Measurements from ENCODE around the gene CREBBP. TPM values are rescaled to one million over a fixed set of nuclear protein-coding genes. Genes with fewer than 3 reads are reported as not detected.

CREBBP gene
- total RNA-seq, 1 donor from 2014 or later: 53.0 TPM

DNA sequence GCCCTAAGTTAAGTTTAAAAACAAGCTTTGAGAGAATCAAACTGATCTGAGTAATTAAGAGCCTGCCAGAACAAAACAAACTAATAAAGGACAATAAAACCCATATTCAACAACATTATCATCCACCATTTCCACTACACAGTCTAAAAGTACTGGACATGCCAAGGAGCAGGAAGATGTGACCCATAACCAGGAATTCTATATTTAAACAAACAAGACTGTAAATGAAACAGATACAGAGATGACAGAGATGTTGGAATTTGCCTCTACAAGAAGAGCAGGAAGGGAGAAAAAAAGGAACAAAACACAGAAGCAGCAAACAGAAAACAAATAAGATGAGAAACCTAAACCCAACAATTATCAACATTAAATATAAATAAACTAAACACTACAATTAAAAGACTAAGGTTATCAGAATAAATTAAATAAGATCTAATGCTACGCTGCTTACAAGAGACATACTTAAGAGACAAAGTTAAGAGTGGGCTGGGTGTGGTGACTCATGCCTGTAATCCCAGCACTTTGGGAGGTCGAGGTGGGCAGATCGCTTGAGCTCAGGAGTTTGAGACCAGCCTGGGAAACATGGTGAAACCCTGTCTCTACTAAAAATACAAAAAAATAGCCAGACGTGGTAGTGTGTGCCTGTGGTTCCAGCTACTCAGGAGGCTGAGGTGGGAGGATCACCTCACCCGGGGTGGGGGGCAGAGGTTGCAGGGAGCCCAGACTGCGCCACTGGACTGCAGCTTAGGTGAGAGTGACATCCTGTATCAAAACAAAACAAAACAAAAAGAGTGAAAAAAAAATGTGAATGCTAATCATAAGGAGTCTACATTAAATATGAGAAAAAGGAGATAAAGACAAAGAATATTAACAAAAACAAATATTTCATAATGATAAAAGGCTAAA lies 50.6 kb downstream of the CREBBP start:
- Histone ChIP-seq H3K36me3 (ENCODE audit: insufficient read depth, low read length) (no peaks in the 10 kb centered on the region), H4K20me1 (ENCODE audit: insufficient read depth, low read length) (peaks cover 97% of the 10 kb centered on the region), H3K4me2 (ENCODE audit: low read length) (no peak overlapping the region), H3K4me1 (ENCODE audit: insufficient read depth, low read length) (peaks cover 7% of the 10 kb centered on the region), H3K79me2 (ENCODE audit: insufficient read depth, low read length) (peaks cover 96% of the 10 kb centered on the region), H3K9me3 (ENCODE audit: insufficient read depth, low read depth, low read length) (no peaks in the 10 kb centered on the region), H3K27ac (ENCODE audit: low read depth, low read length) (no peak overlapping the region), H3K27me3 (ENCODE audit: insufficient read depth, low read length) (no peaks in the 10 kb centered on the region), H3K9ac (ENCODE audit: low read length) (no peak overlapping the region), H2AFZ (ENCODE audit: low read depth, low read length) (no peak overlapping the region), H3K4me3 (ENCODE audit: insufficient read depth, low read depth, low read length) (no peak overlapping the region)
- no peak overlapping the region for H3K4me3 Mint-ChIP-seq (ENCODE audit: unreplicated experiment)
- H3K36me3 Mint-ChIP-seq (ENCODE audit: low read depth, unreplicated experiment): peaks cover 6% of the 10 kb centered on the region
- H3K27ac Mint-ChIP-seq (ENCODE audit: unreplicated experiment): peak overlapping the region; percentile 84
- no peak for FAIRE-seq
- no peak for TF ChIP-seq EZH2 (IDR thresholded peaks at IDR 0.05; ENCODE audit: insufficient read depth, low read length)
- TF ChIP-seq, protein P1, sequence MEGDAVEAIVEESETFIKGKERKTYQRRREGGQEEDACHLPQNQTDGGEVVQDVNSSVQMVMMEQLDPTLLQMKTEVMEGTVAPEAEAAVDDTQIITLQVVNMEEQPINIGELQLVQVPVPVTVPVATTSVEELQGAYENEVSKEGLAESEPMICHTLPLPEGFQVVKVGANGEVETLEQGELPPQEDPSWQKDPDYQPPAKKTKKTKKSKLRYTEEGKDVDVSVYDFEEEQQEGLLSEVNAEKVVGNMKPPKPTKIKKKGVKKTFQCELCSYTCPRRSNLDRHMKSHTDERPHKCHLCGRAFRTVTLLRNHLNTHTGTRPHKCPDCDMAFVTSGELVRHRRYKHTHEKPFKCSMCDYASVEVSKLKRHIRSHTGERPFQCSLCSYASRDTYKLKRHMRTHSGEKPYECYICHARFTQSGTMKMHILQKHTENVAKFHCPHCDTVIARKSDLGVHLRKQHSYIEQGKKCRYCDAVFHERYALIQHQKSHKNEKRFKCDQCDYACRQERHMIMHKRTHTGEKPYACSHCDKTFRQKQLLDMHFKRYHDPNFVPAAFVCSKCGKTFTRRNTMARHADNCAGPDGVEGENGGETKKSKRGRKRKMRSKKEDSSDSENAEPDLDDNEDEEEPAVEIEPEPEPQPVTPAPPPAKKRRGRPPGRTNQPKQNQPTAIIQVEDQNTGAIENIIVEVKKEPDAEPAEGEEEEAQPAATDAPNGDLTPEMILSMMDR (IDR thresholded peaks at IDR 0.05; ENCODE audit: insufficient read depth, low read depth, low read length): no peak
- no peak for DNase-seq (ENCODE audit: low read depth)
- H3K27me3 Mint-ChIP-seq (ENCODE audit: low read depth, unreplicated experiment): no peaks in the 10 kb centered on the region
- H3K4me1 Mint-ChIP-seq (ENCODE audit: low read depth, unreplicated experiment): peaks cover 24% of the 10 kb centered on the region
- peaks cover 6% of the 10 kb centered on the region for H3K9me3 Mint-ChIP-seq (ENCODE audit: unreplicated experiment)

- Histone ChIP-seq H4K20me1 (ENCODE audit: insufficient read depth, low read length) (peaks cover 98% of the 10 kb centered on the region), H3K4me1 (ENCODE audit: insufficient read depth, low read length) (peaks cover 34% of the 10 kb centered on the region), H3K4me3 (ENCODE audit: insufficient read depth, low read depth, low read length) (no peak overlapping the region), H3K4me2 (ENCODE audit: low read length) (no peak overlapping the region), H2AFZ (ENCODE audit: low read depth, low read length) (no peak overlapping the region), H3K9me3 (ENCODE audit: insufficient read depth, low read depth, low read length) (no peaks in the 10 kb centered on the region), H3K27ac (ENCODE audit: low read depth, low read length) (no peak overlapping the region), H3K27me3 (ENCODE audit: insufficient read depth, low read length) (no peaks in the 10 kb centered on the region), H3K79me2 (ENCODE audit: insufficient read depth, low read length) (peaks cover 97% of the 10 kb centered on the region), H3K9ac (ENCODE audit: low read length) (no peak overlapping the region), H3K36me3 (ENCODE audit: insufficient read depth, low read length) (no peaks in the 10 kb centered on the region)
- Mint-ChIP-seq H3K9me3 (ENCODE audit: unreplicated experiment) (peaks cover 1% of the 10 kb centered on the region), H3K36me3 (ENCODE audit: low read depth, unreplicated experiment) (peaks cover 5% of the 10 kb centered on the region), H3K4me1 (ENCODE audit: low read depth, unreplicated experiment) (peaks cover 59% of the 10 kb centered on the region), H3K4me3 (ENCODE audit: unreplicated experiment) (no peak overlapping the region), H3K27ac (ENCODE audit: unreplicated experiment) (no peak overlapping the region), H3K27me3 (ENCODE audit: low read depth, unreplicated experiment) (no peaks in the 10 kb centered on the region)
- no peak for DNase-seq (ENCODE audit: low read depth)
- TF ChIP-seq, protein P1 (IDR thresholded peaks at IDR 0.05; ENCODE audit: insufficient read depth, low read depth, low read length): no peak
- no peak for TF ChIP-seq EZH2 (IDR thresholded peaks at IDR 0.05; ENCODE audit: insufficient read depth, low read length)
- FAIRE-seq: no peak
These were observed 54.6 kb downstream of the CREBBP start for GRCh38 chr16:3825940-3826339.

DNA sequence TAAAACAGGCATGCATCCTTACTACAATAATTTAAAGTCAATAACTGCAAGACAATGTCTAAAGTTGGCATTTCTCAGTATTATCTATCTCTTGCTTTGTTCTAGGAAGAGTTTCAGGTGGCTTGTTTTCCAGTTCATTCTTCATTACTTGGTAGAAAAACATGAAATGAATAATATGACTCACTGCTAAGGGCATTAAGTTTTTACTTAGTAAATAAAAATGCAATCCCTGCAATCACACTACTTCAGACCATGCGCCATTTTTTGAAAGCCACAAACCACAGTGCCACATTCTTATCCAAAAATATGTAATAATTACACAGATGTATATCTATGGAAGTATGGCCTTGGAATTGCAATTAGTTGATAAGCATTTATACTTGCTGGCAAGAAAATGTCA lies 55.4 kb downstream of the CREBBP start:
- peaks cover 42% of the 10 kb centered on the region for H3K4me1 ChIP-seq (ENCODE audit: insufficient read depth, low read length)
- H3K36me3 ChIP-seq (ENCODE audit: insufficient read depth, low read length): no peaks in the 10 kb centered on the region
- no peak overlapping the region for H2AFZ ChIP-seq (ENCODE audit: low read depth, low read length)
- no peak overlapping the region for H3K27ac Mint-ChIP-seq (ENCODE audit: unreplicated experiment)
- H3K9ac ChIP-seq (ENCODE audit: low read length): no peak overlapping the region
- peaks cover 98% of the 10 kb centered on the region for H4K20me1 ChIP-seq (ENCODE audit: insufficient read depth, low read length)
- H3K4me3 Mint-ChIP-seq (ENCODE audit: unreplicated experiment): no peak overlapping the region
- no peak overlapping the region for H3K27ac ChIP-seq (ENCODE audit: low read depth, low read length)
- H3K4me1 Mint-ChIP-seq (ENCODE audit: low read depth, unreplicated experiment): peaks cover 60% of the 10 kb centered on the region
- TF ChIP-seq EZH2 (IDR thresholded peaks at IDR 0.05; ENCODE audit: insufficient read depth, low read length): no peak
- TF ChIP-seq, protein P1 (IDR thresholded peaks at IDR 0.05; ENCODE audit: insufficient read depth, low read depth, low read length): no peak
- FAIRE-seq: no peak
- H3K27me3 ChIP-seq (ENCODE audit: insufficient read depth, low read length): no peaks in the 10 kb centered on the region
- H3K9me3 ChIP-seq (ENCODE audit: insufficient read depth, low read depth, low read length): no peaks in the 10 kb centered on the region
- H3K27me3 Mint-ChIP-seq (ENCODE audit: low read depth, unreplicated experiment): no peaks in the 10 kb centered on the region
- H3K79me2 ChIP-seq (ENCODE audit: insufficient read depth, low read length): peaks cover 97% of the 10 kb centered on the region
- H3K36me3 Mint-ChIP-seq (ENCODE audit: low read depth, unreplicated experiment): peaks cover 5% of the 10 kb centered on the region
- H3K4me3 ChIP-seq (ENCODE audit: insufficient read depth, low read depth, low read length): no peak overlapping the region
- DNase-seq (ENCODE audit: low read depth): peak; percentile 77
- peak overlapping the region; percentile 19 for H3K4me2 ChIP-seq (ENCODE audit: low read length)
- H3K9me3 Mint-ChIP-seq (ENCODE audit: unreplicated experiment): peaks cover 1% of the 10 kb centered on the region

Data from astrocyte (in vitro differentiated cells and primary cell).